ENCODE data around the gene HTR2A. TPM values are rescaled to one million over a fixed set of nuclear protein-coding genes. Genes with fewer than 3 reads are reported as not detected.
A peak's percentile ranks its signal among the peaks of the same experiment; 100 is the strongest.

The HTR2A gene
- total RNA-seq, 4 donors from 2014 or later: 0.06 to 0.55 (median 0.10) TPM; not detected in 1

GRCh38 chr13:46797501-46798237 is 99.2 kb downstream of the HTR2A start:
- peak overlapping the region; percentile 74 for H3K4me3 ChIP-seq (ENCODE audit: low read depth, poor library complexity, severe bottlenecking)
- DNase-seq (ENCODE audit: low spot score in 2 of 2): no peak
- TF ChIP-seq CTCF (IDR thresholded peaks at IDR 0.05) (no peak), POLR2A (IDR thresholded peaks at IDR 0.05) (no peak)
- intact Hi-C loops (cut with DNase I; ENCODE audit: low total_unique reads): loop anchor here (10.0 kb wide), 1 partner anchor 1237 kb away; the partner anchor contains the start of gene NUDT15
- WGBS, 2 donors: 30 to 44% methylated on average over 8 to 9 of the region's 9 CpGs

- intact Hi-C loops (cut with DNase I; ENCODE audit: low total_unique reads): loop anchor here (10.0 kb wide), 1 partner anchor 1238 kb away; the partner anchor contains the start of gene NUDT15
- peak within 1 kb of the TSS; percentile 74 for H3K4me3 ChIP-seq (ENCODE audit: low read depth, poor library complexity, severe bottlenecking)
- TF ChIP-seq CTCF (IDR thresholded peaks at IDR 0.05) (no peak), POLR2A (IDR thresholded peaks at IDR 0.05) (peak in 1 of 2 donors; percentile 28)
- WGBS, 2 donors: 1% methylated on average over 63 to 71 of the region's 77 CpGs
- DNase-seq (ENCODE audit: low spot score in 2 of 2): peak; percentile 91 to 99
Measured at GRCh38 chr13:46796515-46797474, 100.1 kb downstream of the HTR2A start, which contains the start of gene ESD. TSS of gene ESD (minus strand) at chr13:46797161. CDS start at chr13:46791413, 5,748 bp downstream.

DNA sequence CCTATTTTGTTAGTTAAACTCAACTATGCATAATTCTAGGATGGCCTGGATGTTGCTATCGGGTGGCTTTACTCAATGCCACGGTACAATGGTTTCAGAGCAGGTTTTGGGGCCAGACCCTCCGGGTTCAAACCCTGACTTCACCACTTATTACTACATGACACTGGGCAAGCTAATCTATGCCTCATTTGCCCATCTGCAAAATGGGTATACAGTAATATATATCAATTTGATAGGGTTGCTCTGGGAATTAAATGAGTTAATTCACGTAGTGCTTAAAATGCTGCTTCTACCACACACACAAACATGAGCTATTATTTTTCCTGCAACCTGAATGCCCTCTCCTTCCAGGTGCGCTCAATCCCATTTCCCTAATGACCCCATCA is 100.7 kb downstream of the HTR2A start:
- no peak for DNase-seq (ENCODE audit: low spot score in 2 of 2)
- WGBS, 2 donors: 60 to 63% methylated on average over 5 of the region's 5 CpGs
- TF ChIP-seq POLR2A (IDR thresholded peaks at IDR 0.05): no peak
- TF ChIP-seq CTCF (IDR thresholded peaks at IDR 0.05): no peak
- peak overlapping the region; percentile 74 for H3K4me3 ChIP-seq (ENCODE audit: low read depth, poor library complexity, severe bottlenecking)
- intact Hi-C loops (cut with DNase I; ENCODE audit: low total_unique reads): loop anchor here (10.0 kb wide), 1 partner anchor 1239 kb away; the partner anchor contains the start of gene NUDT15

DNA sequence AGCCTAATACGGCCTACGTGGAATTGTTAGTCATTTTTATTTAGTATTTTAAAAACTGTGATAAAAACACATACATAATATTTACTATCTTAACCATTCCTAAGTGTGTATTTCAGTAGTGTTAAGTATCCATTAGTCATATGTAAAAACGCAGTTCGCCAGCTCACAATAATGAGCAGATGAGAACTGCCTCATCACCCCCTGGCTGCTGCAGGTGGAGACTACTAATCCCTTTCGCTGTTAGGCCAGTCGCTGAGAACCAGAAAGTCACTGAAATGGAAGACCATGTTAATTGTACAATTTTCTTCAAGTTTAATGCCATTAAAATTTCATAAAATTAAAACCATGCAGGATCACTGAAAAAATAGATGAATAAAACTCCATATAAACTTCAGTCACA is 101.5 kb downstream of the HTR2A start:
- intact Hi-C loops (cut with DNase I; ENCODE audit: low total_unique reads): loop anchor here (10.0 kb wide), 1 partner anchor 1239 kb away; the partner anchor contains the start of gene NUDT15
- 84 to 85% methylated on average over 6 of the region's 6 CpGs for WGBS, 2 donors
- TF ChIP-seq POLR2A (IDR thresholded peaks at IDR 0.05) (no peak), CTCF (IDR thresholded peaks at IDR 0.05) (no peak)
- no peak overlapping the region for H3K4me3 ChIP-seq (ENCODE audit: low read depth, poor library complexity, severe bottlenecking)
- no peak for DNase-seq (ENCODE audit: low spot score in 2 of 2)

GRCh38 chr13:46783504-46783903 is 113.3 kb downstream of the HTR2A start:
- no peak for DNase-seq (ENCODE audit: low spot score in 2 of 2)
- no peak overlapping the region for H3K4me3 ChIP-seq (ENCODE audit: low read depth, poor library complexity, severe bottlenecking)
- WGBS, 2 donors: 92 to 93% methylated on average over 3 of the region's 3 CpGs
- intact Hi-C loops (cut with DNase I; ENCODE audit: low total_unique reads): no loop called here
- TF ChIP-seq POLR2A (IDR thresholded peaks at IDR 0.05) (no peak), CTCF (IDR thresholded peaks at IDR 0.05) (no peak)

Measured in lower leg skin (tissue), 4 donors.